ENCODE measurements around the gene FBN1.

- TF ChIP-seq CTCF (conservative IDR thresholded peaks at IDR 0.05) (no peak), ZFX (IDR thresholded peaks at IDR 0.05) (no peak)
Observed at GRCh38 chr15:48680841-48681240, 35.3 kb upstream of the FBN1 start.

Data from C4-2B (cell line).